Measurements from ENCODE around the gene SIM1.
"Not testable (repeated sequence)": the region's sequence is repeated elsewhere in the genome, so short reads cannot be mapped to it uniquely, and the experiment has no call there.

Gene SIM1

GRCh38 chr6:100417036-100417435, 47.7 kb downstream of the SIM1 start:
- DNase-seq: no peak

GRCh38 chr6:100415768-100416167, 49.0 kb downstream of the SIM1 start:
- no peak for DNase-seq

GRCh38 chr6:100412872-100413271, 51.8 kb downstream of the SIM1 start:
- DNase-seq: no peak

- no peak for DNase-seq
Observed at GRCh38 chr6:100404051-100404450, 60.7 kb downstream of the SIM1 start.

DNA sequence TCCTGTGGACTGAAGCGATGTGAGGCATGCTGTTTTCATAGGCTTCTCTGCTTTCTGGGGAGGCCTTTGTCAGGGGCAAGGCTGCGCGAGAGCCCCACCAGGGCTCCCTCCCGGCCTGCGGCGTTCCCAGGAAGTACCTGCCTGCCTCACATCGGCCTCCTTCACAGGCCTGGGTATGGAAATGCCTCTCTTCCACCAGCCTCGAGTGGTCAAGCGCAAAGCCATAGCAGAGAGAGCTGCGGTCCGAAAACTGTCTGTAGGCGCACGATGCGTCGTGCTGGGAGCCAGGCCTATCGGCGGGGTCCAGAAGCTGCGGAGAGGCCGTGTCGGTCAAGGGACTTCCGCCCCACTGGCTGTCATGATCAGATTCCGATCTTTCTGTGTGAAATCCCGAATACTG, 71.2 kb downstream of the SIM1 start:
- no peak for DNase-seq

DNA sequence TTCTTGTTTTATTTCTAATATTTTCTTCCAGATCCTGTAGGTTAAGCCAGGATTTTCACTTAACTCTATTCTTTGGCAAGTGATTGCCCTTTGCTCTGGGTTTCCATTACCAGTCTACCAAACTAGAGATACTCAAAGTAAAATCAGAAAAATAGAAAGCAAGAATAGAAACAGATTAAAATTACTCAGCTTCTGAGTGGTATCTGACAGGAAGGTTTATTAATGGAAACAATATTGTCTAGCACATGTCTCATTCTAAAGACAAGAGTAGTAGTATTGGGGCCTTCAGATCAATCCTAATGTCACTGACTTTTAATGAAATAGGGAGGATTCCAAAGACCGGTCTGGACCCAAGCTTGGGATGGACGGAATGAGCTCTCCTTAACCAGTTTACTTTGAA, 72.3 kb downstream of the SIM1 start:
- no peak for DNase-seq

GRCh38 chr6:100388868-100389519, 75.7 kb downstream of the SIM1 start:
- no peak for DNase-seq

DNA sequence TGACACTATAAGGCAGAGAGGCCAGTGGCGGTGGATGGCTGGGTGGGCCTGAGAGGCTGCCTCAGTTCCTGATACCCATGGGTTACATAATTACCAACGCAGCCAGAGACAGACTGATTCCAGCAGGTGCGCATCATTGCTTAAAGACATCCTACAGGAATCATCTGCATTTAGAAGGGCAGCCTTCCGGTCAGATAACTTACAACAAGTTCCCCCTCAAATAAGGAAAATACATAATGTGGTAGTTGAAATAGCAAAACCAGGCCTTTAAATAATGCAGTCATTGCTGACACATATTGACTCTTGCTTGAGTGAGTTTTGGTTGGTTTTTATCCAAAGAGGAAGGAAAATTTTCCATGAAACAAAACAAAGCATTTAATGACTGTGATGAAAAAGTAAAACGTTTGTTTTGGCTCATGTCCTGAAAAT, 81.9 kb downstream of the SIM1 start:
- no peak for DNase-seq

GRCh38 chr6:100382031-100382430, 82.7 kb downstream of the SIM1 start:
- no peak for DNase-seq

DNA sequence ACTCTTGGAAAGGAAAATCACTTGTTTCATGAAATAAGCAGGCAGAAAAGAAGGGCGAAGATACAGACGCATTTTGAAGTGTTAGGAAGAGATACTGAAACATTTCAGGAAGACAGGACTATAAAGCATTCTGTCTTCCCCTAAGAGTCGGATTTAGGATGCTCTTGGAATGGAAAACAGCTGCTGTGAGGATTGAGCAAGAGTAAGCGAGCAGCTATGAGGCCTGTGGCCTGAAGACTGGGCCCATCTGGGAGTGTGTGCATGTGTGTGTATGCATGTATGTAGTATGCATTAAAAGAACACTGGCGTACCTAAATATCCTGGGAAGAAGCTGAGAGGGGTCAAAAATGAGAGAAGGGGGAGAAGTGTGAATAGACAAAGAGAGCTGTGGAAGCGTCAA, 83.6 kb downstream of the SIM1 start:
- DNase-seq: no peak

GRCh38 chr6:100379386-100379785, 85.3 kb downstream of the SIM1 start:
- DNase-seq: no peak

DNA sequence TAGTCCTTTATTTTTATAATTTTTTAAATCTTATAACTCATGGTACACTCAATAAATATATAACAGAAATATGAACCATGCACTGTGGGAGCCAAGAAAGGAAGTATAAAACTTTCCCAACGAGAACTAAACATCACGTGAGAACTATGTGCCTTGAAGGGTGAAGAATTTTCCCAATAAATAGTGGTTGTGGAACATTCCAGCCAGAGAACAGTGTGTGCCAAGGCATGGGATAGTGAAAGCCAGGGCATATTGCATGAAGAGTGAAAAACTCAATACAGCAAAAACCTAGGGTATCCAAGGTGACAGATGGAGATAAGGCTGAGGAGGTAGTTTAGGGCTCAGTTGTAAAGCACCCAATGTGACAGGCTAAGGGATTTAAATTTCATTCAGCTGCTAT, 86.1 kb downstream of the SIM1 start:
- no peak for DNase-seq

DNA sequence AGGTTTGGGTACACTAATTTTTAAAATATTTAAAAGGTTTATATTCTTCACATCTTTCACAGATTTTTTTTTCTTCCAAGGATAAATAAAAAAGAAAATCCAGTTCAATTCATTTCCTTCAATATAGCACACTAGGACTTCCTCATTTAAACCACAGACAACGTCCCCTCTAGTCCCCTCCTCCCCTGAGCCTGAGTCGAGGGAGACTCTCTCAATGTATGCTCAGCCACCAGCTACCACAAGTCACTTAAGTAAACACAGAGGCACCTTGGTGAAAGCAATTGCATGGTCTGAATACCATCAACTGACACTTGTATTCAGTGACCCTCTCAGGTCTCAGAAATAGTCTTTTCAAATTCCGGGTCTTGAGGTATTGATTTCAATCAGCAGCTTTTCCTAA, 88.6 kb downstream of the SIM1 start:
- DNase-seq: no peak

DNA sequence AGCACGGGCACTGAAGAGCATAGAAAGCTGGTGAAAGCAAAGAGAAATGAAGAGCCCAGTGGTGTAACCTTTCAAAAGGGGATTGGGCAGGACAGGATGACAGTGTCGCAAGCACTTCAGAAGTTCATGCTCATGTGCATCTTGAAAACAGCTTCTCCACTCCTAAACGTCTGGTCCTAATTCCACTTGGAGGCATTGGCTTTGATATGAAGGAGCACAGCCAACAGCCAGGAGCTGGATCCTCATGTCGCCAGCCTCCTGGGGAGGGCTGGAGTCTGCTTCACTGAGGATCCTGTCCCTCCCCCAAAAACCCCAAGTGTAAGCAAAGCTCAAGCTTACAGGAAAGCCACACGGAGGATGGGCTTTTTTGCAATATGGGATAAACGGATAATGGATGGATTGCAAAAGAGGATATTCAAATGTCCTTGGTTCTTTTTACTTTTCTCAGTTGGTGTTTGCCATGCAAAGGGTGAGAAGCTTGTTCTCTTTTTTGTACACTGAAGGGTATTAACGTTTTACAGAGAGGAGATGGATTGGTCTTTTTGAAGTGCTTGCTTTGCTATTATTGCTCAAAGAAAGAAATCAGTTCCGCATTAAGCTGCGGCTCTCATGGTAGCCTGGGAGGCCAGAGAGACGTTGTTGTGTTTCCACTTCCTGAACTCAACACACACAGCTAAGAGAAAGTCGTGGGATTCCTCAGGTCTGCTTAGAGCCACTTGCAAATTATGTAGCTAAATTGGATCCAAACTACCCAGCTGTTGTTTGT, 92.2 kb downstream of the SIM1 start:
- no peak for DNase-seq

- DNase-seq: no peak
Observed at GRCh38 chr6:100371591-100371990, 93.1 kb downstream of the SIM1 start.

- no peak for DNase-seq
Observed at GRCh38 chr6:100370265-100370664, 94.5 kb downstream of the SIM1 start.

- DNase-seq: peak; percentile 9
Observed at GRCh38 chr6:100366419-100366818, 98.3 kb downstream of the SIM1 start.

- no peak for DNase-seq
Observed at GRCh38 chr6:100363651-100364050, 101.1 kb downstream of the SIM1 start.

GRCh38 chr6:100354736-100355641, 109.7 kb downstream of the SIM1 start:
- DNase-seq: not testable (repeated sequence)

GRCh38 chr6:100353276-100354015, 111.3 kb downstream of the SIM1 start:
- no peak for DNase-seq

DNA sequence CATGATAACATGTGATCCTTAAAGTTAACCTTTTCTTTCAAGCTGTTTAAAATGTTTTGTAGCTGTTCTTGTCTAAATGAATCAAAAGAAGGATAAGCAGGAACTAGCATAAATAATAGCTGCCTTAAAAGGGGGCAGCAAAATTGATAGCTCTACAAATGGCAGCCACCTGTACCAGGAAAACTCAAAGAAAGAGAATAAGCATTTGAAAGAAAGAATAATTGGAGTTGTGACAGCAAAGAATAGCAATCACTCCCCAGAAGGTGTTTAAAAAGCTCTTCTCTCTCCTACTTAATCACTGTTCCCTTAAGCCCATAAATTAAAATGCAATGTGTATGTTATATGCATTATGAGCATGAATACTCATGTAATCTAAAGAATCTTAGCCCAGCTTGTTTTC, 114.6 kb downstream of the SIM1 start:
- DNase-seq: no peak

- DNase-seq: no peak
Observed at GRCh38 chr6:100349366-100349765, 115.4 kb downstream of the SIM1 start.

Measured in T1000 (cell line).